Measurements from ENCODE around the gene ECM2.

The ECM2 gene

GRCh38 chr9:92518199-92518598 is 17.6 kb downstream of the ECM2 start:
- no peaks in the 10 kb centered on the region for H3K4me1 Mint-ChIP-seq (ENCODE audit: low read depth in 2 of 2)
- H3K27ac Mint-ChIP-seq, result no peak overlapping the region
- no peaks in the 10 kb centered on the region for H3K9me3 Mint-ChIP-seq

DNA sequence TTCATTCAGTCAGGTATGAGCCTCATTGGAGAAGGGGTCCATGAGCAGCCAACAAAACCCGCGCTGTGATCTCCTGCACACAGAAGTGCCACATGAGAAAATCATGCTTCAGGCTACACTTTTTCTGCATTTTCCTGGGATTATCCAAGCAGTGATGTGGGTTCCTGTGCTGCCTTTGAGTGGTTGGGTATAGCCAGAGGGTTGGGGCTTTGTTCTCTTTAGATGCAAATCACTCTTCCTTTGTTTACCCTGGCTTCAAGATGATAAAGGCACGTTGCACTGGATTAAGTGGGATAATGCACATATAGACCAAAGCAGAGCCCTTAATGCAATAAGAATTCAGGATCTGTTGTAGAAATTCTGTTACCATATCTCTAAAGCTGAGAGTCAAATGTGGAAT is 18.7 kb downstream of the ECM2 start:
- ATAC-seq (replicated peaks) (no peak), DNase-seq (no peak)
- H3K27ac Mint-ChIP-seq, result no peak overlapping the region
- no peak overlapping the region for H3K4me3 Mint-ChIP-seq
- H3K9me3 Mint-ChIP-seq, result no peaks in the 10 kb centered on the region
- H3K36me3 Mint-ChIP-seq (ENCODE audit: insufficient read depth), result no peaks in the 10 kb centered on the region
- no peaks in the 10 kb centered on the region for H3K27me3 Mint-ChIP-seq
- H3K4me1 Mint-ChIP-seq (ENCODE audit: low read depth in 2 of 2), result no peaks in the 10 kb centered on the region

More at GRCh38 chr9:92518199-92518598, 17.6 kb downstream of the ECM2 start:
- ATAC-seq (replicated peaks) (no peak), DNase-seq (no peak)
- Mint-ChIP-seq H3K27me3 (no peaks in the 10 kb centered on the region), H3K4me3 (no peak overlapping the region), H3K36me3 (ENCODE audit: insufficient read depth) (no peaks in the 10 kb centered on the region)

DNA sequence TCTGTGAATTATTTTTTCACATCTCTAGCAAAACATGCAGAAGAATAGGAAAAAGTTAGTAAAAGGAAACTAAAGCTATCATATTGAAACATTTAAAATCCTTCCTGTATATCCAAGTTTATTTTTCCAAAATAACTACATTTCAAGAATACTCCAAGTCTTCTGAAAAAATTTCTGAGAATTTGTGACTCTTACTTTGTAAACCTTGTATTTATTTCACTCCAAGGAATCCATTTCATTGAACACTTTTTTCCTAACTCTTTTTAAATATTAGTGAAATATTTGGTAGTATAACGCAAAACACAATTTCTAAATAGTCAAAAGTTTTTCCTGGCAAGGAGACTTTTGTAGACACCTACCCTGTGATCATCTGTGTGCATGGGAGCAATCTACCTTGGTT is 19.3 kb downstream of the ECM2 start:
- H3K27me3 Mint-ChIP-seq, result no peaks in the 10 kb centered on the region
- no peak overlapping the region for H3K4me3 Mint-ChIP-seq
- no peaks in the 10 kb centered on the region for H3K9me3 Mint-ChIP-seq
- H3K36me3 Mint-ChIP-seq (ENCODE audit: insufficient read depth), result no peaks in the 10 kb centered on the region
- DNase-seq (no peak), ATAC-seq (replicated peaks) (no peak)
- H3K27ac Mint-ChIP-seq, result no peak overlapping the region
- no peaks in the 10 kb centered on the region for H3K4me1 Mint-ChIP-seq (ENCODE audit: low read depth in 2 of 2)

GRCh38 chr9:92514635-92515034 is 21.2 kb downstream of the ECM2 start:
- H3K27me3 Mint-ChIP-seq, result no peaks in the 10 kb centered on the region
- H3K9me3 Mint-ChIP-seq, result no peaks in the 10 kb centered on the region
- ATAC-seq (replicated peaks) (no peak), DNase-seq (no peak)
- H3K4me1 Mint-ChIP-seq (ENCODE audit: low read depth in 2 of 2), result no peaks in the 10 kb centered on the region
- no peak overlapping the region for H3K4me3 Mint-ChIP-seq
- H3K36me3 Mint-ChIP-seq (ENCODE audit: insufficient read depth), result no peaks in the 10 kb centered on the region
- no peak overlapping the region for H3K27ac Mint-ChIP-seq

GRCh38 chr9:92513349-92513748 is 22.4 kb downstream of the ECM2 start:
- H3K4me1 Mint-ChIP-seq (ENCODE audit: low read depth in 2 of 2), result no peaks in the 10 kb centered on the region

GRCh38 chr9:92512622-92513021 is 23.2 kb downstream of the ECM2 start:
- no peak overlapping the region for H3K4me3 Mint-ChIP-seq
- no peak for DNase-seq
- H3K27me3 Mint-ChIP-seq, result no peaks in the 10 kb centered on the region
- no peaks in the 10 kb centered on the region for H3K4me1 Mint-ChIP-seq (ENCODE audit: low read depth in 2 of 2)
- H3K27ac Mint-ChIP-seq, result no peak overlapping the region
- H3K9me3 Mint-ChIP-seq, result no peaks in the 10 kb centered on the region
- no peak for ATAC-seq (replicated peaks)
- no peaks in the 10 kb centered on the region for H3K36me3 Mint-ChIP-seq (ENCODE audit: insufficient read depth)

More at GRCh38 chr9:92513349-92513748, 22.4 kb downstream of the ECM2 start:
- H3K9me3 Mint-ChIP-seq, result no peaks in the 10 kb centered on the region
- ATAC-seq (replicated peaks), result no peak
- H3K27ac Mint-ChIP-seq, result no peak overlapping the region
- H3K4me3 Mint-ChIP-seq, result no peak overlapping the region
- no peaks in the 10 kb centered on the region for H3K36me3 Mint-ChIP-seq (ENCODE audit: insufficient read depth)
- H3K27me3 Mint-ChIP-seq, result no peaks in the 10 kb centered on the region
- no peak for DNase-seq

GRCh38 chr9:92510747-92511146 is 25.0 kb downstream of the ECM2 start:
- Mint-ChIP-seq H3K4me3 (no peak overlapping the region), H3K9me3 (no peaks in the 10 kb centered on the region), H3K27me3 (no peaks in the 10 kb centered on the region), H3K27ac (no peak overlapping the region), H3K36me3 (ENCODE audit: insufficient read depth) (no peaks in the 10 kb centered on the region), H3K4me1 (ENCODE audit: low read depth in 2 of 2) (no peaks in the 10 kb centered on the region)
- ATAC-seq (replicated peaks) (no peak), DNase-seq (no peak)

- no peak for ATAC-seq (replicated peaks)
- no peaks in the 10 kb centered on the region for H3K27me3 Mint-ChIP-seq
- no peaks in the 10 kb centered on the region for H3K36me3 Mint-ChIP-seq (ENCODE audit: insufficient read depth)
- no peaks in the 10 kb centered on the region for H3K4me1 Mint-ChIP-seq (ENCODE audit: low read depth in 2 of 2)
- H3K9me3 Mint-ChIP-seq, result no peaks in the 10 kb centered on the region
- no peak for DNase-seq
- H3K4me3 Mint-ChIP-seq, result no peak overlapping the region
- no peak overlapping the region for H3K27ac Mint-ChIP-seq
These were observed 26.7 kb downstream of the ECM2 start for GRCh38 chr9:92509050-92509449.

DNA sequence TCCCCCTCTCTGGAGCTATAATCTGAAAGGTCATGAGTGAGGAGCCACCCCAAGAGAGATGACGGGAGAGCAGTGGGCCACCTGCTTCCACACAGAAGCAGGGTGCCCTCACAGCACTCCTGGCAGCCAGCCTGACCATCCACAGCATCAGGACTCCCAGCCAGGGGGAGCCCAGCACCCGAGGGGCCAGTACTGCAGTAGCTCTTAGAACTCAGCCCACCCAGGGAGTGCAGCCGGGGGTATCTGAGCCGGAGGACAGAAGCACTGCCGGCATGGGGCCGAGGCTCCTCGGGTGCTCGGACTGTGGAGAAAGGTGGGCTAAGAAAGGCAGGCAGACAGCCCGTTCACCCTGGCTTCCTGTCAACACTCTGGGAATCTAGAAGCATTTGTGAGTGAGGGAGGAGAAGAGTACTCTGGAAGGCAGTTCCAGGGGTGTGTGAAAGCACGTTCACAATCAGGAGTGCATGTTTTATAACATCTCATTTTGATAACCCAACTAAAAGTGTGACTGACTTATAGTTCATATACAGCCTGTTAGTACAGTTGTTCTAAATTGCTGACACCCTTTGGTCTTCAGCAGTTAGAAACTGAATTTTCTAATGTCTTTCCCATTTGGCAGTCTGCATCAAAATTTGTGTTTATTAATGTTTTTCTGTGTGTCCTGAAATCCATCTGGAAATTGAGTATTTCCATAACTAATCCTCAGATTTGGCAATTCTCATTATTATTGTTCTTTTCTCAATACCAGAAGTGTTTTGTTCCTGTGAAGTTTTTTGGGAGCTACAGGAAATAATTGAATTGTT is 27.6 kb downstream of the ECM2 start:
- H3K4me3 Mint-ChIP-seq, result no peak overlapping the region
- H3K4me1 Mint-ChIP-seq (ENCODE audit: low read depth in 2 of 2), result no peaks in the 10 kb centered on the region
- no peak for ATAC-seq (replicated peaks)
- H3K27ac Mint-ChIP-seq, result no peak overlapping the region
- no peaks in the 10 kb centered on the region for H3K9me3 Mint-ChIP-seq
- no peaks in the 10 kb centered on the region for H3K36me3 Mint-ChIP-seq (ENCODE audit: insufficient read depth)
- no peaks in the 10 kb centered on the region for H3K27me3 Mint-ChIP-seq
- no peak for DNase-seq

GRCh38 chr9:92507496-92507895 is 28.3 kb downstream of the ECM2 start:
- no peaks in the 10 kb centered on the region for H3K9me3 Mint-ChIP-seq
- H3K36me3 Mint-ChIP-seq (ENCODE audit: insufficient read depth), result no peaks in the 10 kb centered on the region
- no peaks in the 10 kb centered on the region for H3K4me1 Mint-ChIP-seq (ENCODE audit: low read depth in 2 of 2)
- DNase-seq (no peak), ATAC-seq (replicated peaks) (no peak)
- H3K4me3 Mint-ChIP-seq, result no peak overlapping the region
- no peak overlapping the region for H3K27ac Mint-ChIP-seq
- no peaks in the 10 kb centered on the region for H3K27me3 Mint-ChIP-seq

GRCh38 chr9:92507005-92507404 is 28.8 kb downstream of the ECM2 start:
- no peaks in the 10 kb centered on the region for H3K9me3 Mint-ChIP-seq
- no peak overlapping the region for H3K4me3 Mint-ChIP-seq
- H3K36me3 Mint-ChIP-seq (ENCODE audit: insufficient read depth), result no peaks in the 10 kb centered on the region
- H3K4me1 Mint-ChIP-seq (ENCODE audit: low read depth in 2 of 2), result no peaks in the 10 kb centered on the region
- ATAC-seq (replicated peaks) (no peak), DNase-seq (no peak)
- no peak overlapping the region for H3K27ac Mint-ChIP-seq
- H3K27me3 Mint-ChIP-seq, result no peaks in the 10 kb centered on the region

- no peaks in the 10 kb centered on the region for H3K4me1 Mint-ChIP-seq (ENCODE audit: low read depth in 2 of 2)
- no peaks in the 10 kb centered on the region for H3K36me3 Mint-ChIP-seq (ENCODE audit: insufficient read depth)
- no peak overlapping the region for H3K4me3 Mint-ChIP-seq
- H3K9me3 Mint-ChIP-seq, result no peaks in the 10 kb centered on the region
- no peak for DNase-seq
- no peaks in the 10 kb centered on the region for H3K27me3 Mint-ChIP-seq
- ATAC-seq (replicated peaks), result no peak
- H3K27ac Mint-ChIP-seq, result no peak overlapping the region
These were observed 29.5 kb downstream of the ECM2 start for GRCh38 chr9:92506184-92506857.

GRCh38 chr9:92504881-92505280 is 30.9 kb downstream of the ECM2 start:
- H3K36me3 Mint-ChIP-seq (ENCODE audit: insufficient read depth), result no peaks in the 10 kb centered on the region
- no peaks in the 10 kb centered on the region for H3K9me3 Mint-ChIP-seq
- no peak for DNase-seq
- H3K4me1 Mint-ChIP-seq (ENCODE audit: low read depth in 2 of 2), result no peaks in the 10 kb centered on the region
- ATAC-seq (replicated peaks), result no peak
- H3K27ac Mint-ChIP-seq, result no peak overlapping the region
- H3K4me3 Mint-ChIP-seq, result no peak overlapping the region
- no peaks in the 10 kb centered on the region for H3K27me3 Mint-ChIP-seq

DNA sequence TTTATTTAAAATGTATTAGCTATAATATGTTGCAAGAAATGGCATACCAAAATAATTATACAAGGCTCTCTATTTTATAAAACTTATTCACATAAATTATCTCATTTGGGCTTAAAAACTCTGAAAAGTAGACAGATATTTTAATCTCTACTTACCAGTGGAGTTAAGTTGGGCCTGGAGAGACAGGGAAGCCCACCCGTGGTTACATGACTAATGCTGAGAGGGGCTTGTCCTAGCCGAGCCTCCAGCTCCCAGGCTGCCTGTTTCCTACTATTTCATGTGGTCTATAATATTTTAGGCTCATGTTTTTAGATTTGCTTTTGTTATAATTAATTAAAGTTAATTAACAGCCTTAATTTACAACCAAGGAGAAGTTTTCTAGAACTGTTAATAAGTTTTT is 32.6 kb downstream of the ECM2 start:
- Mint-ChIP-seq H3K36me3 (ENCODE audit: insufficient read depth) (no peaks in the 10 kb centered on the region), H3K27ac (no peak overlapping the region), H3K4me1 (ENCODE audit: low read depth in 2 of 2) (no peaks in the 10 kb centered on the region), H3K4me3 (no peak overlapping the region), H3K27me3 (no peaks in the 10 kb centered on the region), H3K9me3 (no peaks in the 10 kb centered on the region)
- ATAC-seq (replicated peaks) (no peak), DNase-seq (no peak)

Data from effector memory CD8-positive, alpha-beta T cell (primary cell).